GM11168 (cell line): ENCODE measurements around the gene MED27.

Experiments
- in situ Hi-C: fragments of 300-500 bp; cut with MboI; formaldehyde crosslinking; loops from one replicate; pipeline ENCODE4 v1.12.0; 2022; ENCODE audit warnings: low sequenced_read_pairs; ENCODE audit not compliant: unreplicated experiment

MED27 gene

GRCh38 chr9:132003896-132004295, 75.8 kb downstream of the MED27 start:
- in situ Hi-C loops = no loop called here

- in situ Hi-C loops = no loop called here
These were observed 76.4 kb downstream of the MED27 start for GRCh38 chr9:132003319-132003704.

GRCh38 chr9:132002643-132003318, 76.9 kb downstream of the MED27 start:
- in situ Hi-C loops = no loop called here

- in situ Hi-C loops = no loop called here
These were observed 78.1 kb downstream of the MED27 start for GRCh38 chr9:132001567-132001966.

GRCh38 chr9:132000659-132001058, 79.0 kb downstream of the MED27 start:
- in situ Hi-C loops = no loop called here

GRCh38 chr9:131999692-132000551, 79.7 kb downstream of the MED27 start:
- in situ Hi-C loops = no loop called here

GRCh38 chr9:131997779-131998178, 81.9 kb downstream of the MED27 start:
- in situ Hi-C loops = no loop called here

- in situ Hi-C loops = no loop called here
These were observed 82.6 kb downstream of the MED27 start for GRCh38 chr9:131997076-131997475.

- in situ Hi-C loops = no loop called here
These were observed 84.3 kb downstream of the MED27 start for GRCh38 chr9:131995382-131995781.

- in situ Hi-C loops = no loop called here
These were observed 85.1 kb downstream of the MED27 start for GRCh38 chr9:131994364-131995125.

- in situ Hi-C loops = no loop called here
These were observed 86.6 kb downstream of the MED27 start for GRCh38 chr9:131992906-131993657.

- in situ Hi-C loops = no loop called here
These were observed 92.4 kb downstream of the MED27 start for GRCh38 chr9:131987232-131987631.

- in situ Hi-C loops = no loop called here
These were observed 93.1 kb downstream of the MED27 start for GRCh38 chr9:131986576-131986975.

GRCh38 chr9:131986089-131986488, 93.6 kb downstream of the MED27 start:
- in situ Hi-C loops = no loop called here

GRCh38 chr9:131984564-131984963, 95.1 kb downstream of the MED27 start:
- in situ Hi-C loops = no loop called here

- in situ Hi-C loops = no loop called here
These were observed 96.9 kb downstream of the MED27 start for GRCh38 chr9:131982671-131983239.

GRCh38 chr9:131982102-131982501, 97.6 kb downstream of the MED27 start:
- in situ Hi-C loops = no loop called here

GRCh38 chr9:131981116-131981776, 98.4 kb downstream of the MED27 start:
- in situ Hi-C loops = no loop called here

- in situ Hi-C loops = no loop called here
These were observed 99.2 kb downstream of the MED27 start for GRCh38 chr9:131980267-131981016.
